Endothelial cell of umbilical vein (primary cell): ENCODE measurements around the gene CIB4.

Experiments
- CTCF ChIP-seq, 2 donors: IDR thresholded peaks; 1 replicate in 1 of 2; 2 replicates in 1 of 2; pipeline ENCODE4 v1.5.1; 2011; ENCODE audit warnings: low read length in 2 of 2, mild to moderate bottlenecking in 2 of 2, moderate library complexity in 2 of 2, control low read depth in 1 of 2, inconsistent platforms in 1 of 2, low read depth in 1 of 2; ENCODE audit not compliant: insufficient read depth in 1 of 2; ENCODE audit errors: extremely low read depth in 1 of 2
- EZH2 ChIP-seq: IDR thresholded peaks from 2 replicates; pipeline ENCODE4 v1.6.1; 2012; ENCODE audit warnings: borderline replicate concordance, low read depth, mild to moderate bottlenecking, moderate library complexity, low read length, inconsistent platforms; ENCODE audit not compliant: severe bottlenecking
- FOS ChIP-seq: IDR thresholded peaks from 2 replicates; pipeline ENCODE4 v1.6.1; 2011; ENCODE audit warnings: mild to moderate bottlenecking, low read length, moderate library complexity, borderline replicate concordance; ENCODE audit not compliant: insufficient read depth
- GATA2 ChIP-seq: IDR thresholded peaks from 2 replicates; pipeline ENCODE4 v1.7.0; 2011; ENCODE audit warnings: low read depth, mild to moderate bottlenecking, moderate library complexity, mixed read lengths, low read length; ENCODE audit not compliant: insufficient read length, insufficient read depth
- JUN ChIP-seq: IDR thresholded peaks from 2 replicates; pipeline ENCODE4 v1.6.1; 2011; ENCODE audit warnings: borderline replicate concordance, low read depth; ENCODE audit not compliant: insufficient read length, insufficient read depth
- MAX ChIP-seq: IDR thresholded peaks from 2 replicates; pipeline ENCODE4 v1.6.1; 2011; ENCODE audit not compliant: insufficient read depth, insufficient read length
- MYC ChIP-seq: IDR thresholded peaks from one replicate; pipeline ENCODE4 v1.6.1; 2011; ENCODE audit warnings: mild to moderate bottlenecking, low read depth, low read length
- POLR2A ChIP-seq: IDR thresholded peaks from 2 replicates; pipeline ENCODE4 v1.6.1; 2012; ENCODE audit warnings: low read depth, mild to moderate bottlenecking, control low read depth, low read length
- POLR2AphosphoS5 ChIP-seq: IDR thresholded peaks from 2 replicates; pipeline ENCODE4 v1.6.1; 2012; ENCODE audit warnings: low read depth, mild to moderate bottlenecking, control low read depth, low read length, moderate library complexity; ENCODE audit not compliant: insufficient read depth

GRCh38 chr2:26571316-26571715, 69.8 kb downstream of the CIB4 start:
- TF ChIP-seq CTCF (IDR thresholded peaks at IDR 0.05; ENCODE audit: extremely low read depth in 1 of 2, insufficient read depth in 1 of 2, low read depth in 1 of 2, low read length in 2 of 2) (no peak), POLR2A (no peak), EZH2 (no peak), POLR2AphosphoS5 (no peak), JUN (no peak), FOS (no peak), MYC (no peak), MAX (no peak), GATA2 (no peak)
